PFSK-1 (cell line): ENCODE data around the gene SERTM1.

Experiments
- FOXP2 ChIP-seq: optimal IDR thresholded peaks from 2 replicates; pipeline ENCODE3; 2011; ENCODE audit warnings: borderline replicate concordance, control low read depth, inconsistent platforms; ENCODE audit not compliant: insufficient read depth; ENCODE audit errors: extremely low read length, extremely low read depth
- POLR2AphosphoS5 ChIP-seq: IDR thresholded peaks from 2 replicates; pipeline ENCODE4 v1.6.1; 2012; ENCODE audit warnings: low read depth, mild to moderate bottlenecking, control low read depth, low read length, moderate library complexity
- SIN3A ChIP-seq: IDR thresholded peaks from 2 replicates; pipeline ENCODE4 v1.6.1; 2012; ENCODE audit warnings: mild to moderate bottlenecking, low read length, moderate library complexity, borderline replicate concordance; ENCODE audit not compliant: insufficient read depth
- TAF1 ChIP-seq: IDR thresholded peaks from 2 replicates; pipeline ENCODE4 v1.6.1; 2012; ENCODE audit warnings: low read length, control low read depth, borderline replicate concordance; ENCODE audit not compliant: insufficient read depth

DNA sequence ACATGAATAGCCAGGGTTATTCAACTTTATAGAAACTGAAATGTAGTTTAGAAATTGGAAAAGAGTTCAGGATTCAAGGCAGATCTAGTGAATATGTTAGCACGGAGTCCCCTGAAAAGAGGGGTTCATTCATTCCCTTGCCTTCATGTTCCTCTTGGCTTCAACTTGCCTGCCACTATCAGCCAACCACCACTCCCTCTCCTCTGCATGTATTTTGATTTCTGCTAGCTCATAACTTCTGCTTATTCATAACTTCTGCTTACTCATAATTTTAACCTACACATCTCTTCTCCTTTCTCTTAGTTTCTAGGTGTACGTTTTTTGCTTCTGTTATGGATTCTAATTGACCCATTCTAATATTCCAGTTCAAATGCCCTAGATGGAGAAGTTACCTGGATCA lies 5.5 kb upstream of the SERTM1 start:
- TF ChIP-seq POLR2AphosphoS5 (no peak), TAF1 (no peak), SIN3A (no peak), FOXP2 (no peak)
